OCI-LY7 (cell line): ENCODE data around the gene DHX38.

Experiments used
- CTCF ChIP-seq: fragments of 200-600 bp; sonication (generic); conservative IDR thresholded peaks from 2 replicates; pipeline ENCODE4 v1.5.1; 2014; ENCODE audit warnings: mild to moderate bottlenecking, antibody characterized with exemption, low read length, moderate library complexity, mixed read lengths
- EZH2phosphoT487 ChIP-seq: fragments of 200-600 bp; sonication (generic); IDR thresholded peaks from 2 replicates; pipeline ENCODE4 v1.6.1; 2018; ENCODE audit warnings: low read depth, borderline replicate concordance, mild to moderate bottlenecking, mixed run types, antibody characterized with exemption, low read length, moderate library complexity, mixed read lengths

GRCh38 chr16:72131036-72131435, 37.4 kb downstream of the DHX38 start:
- TF ChIP-seq CTCF (no peak), EZH2phosphoT487 (no peak)
